Stimulated activated naive CD8-positive, alpha-beta T cell treated with anti-CD3 and anti-CD28 coated beads, Interleukin-15, amount 100 ng/mL, for 72 hours (primary cell): Measurements from ENCODE around the gene FOXC1.

ENCODE experiments used
- ATAC-seq: fragments of 150-1000 bp; cut with Tn5 transposase; 2 replicates; pipeline ENCODE4 v1.10.0; 2021; ENCODE audit warnings: mild to moderate bottlenecking, moderate library complexity
- DNase-seq, 2 donors: peaks; one replicate each; pipeline ENCODE4 v3.0.0; 2021 to 2022
- H3K27ac Mint-ChIP-seq, 2 donors: one replicate each; pipeline ENCODE4 v1.8.0; 2022; ENCODE audit warnings: mild to moderate bottlenecking in 2 of 2, mixed read lengths in 2 of 2, moderate library complexity in 2 of 2
- H3K27me3 Mint-ChIP-seq: one replicate; pipeline ENCODE4 v1.8.0; 2022; ENCODE audit warnings: mixed read lengths
- H3K4me1 Mint-ChIP-seq: one replicate; pipeline ENCODE4 v1.8.0; 2022; ENCODE audit warnings: mild to moderate bottlenecking, mixed read lengths
- H3K4me3 Mint-ChIP-seq, 2 donors: one replicate each; pipeline ENCODE4 v1.8.0; 2022; ENCODE audit warnings: mild to moderate bottlenecking in 2 of 2, mixed read lengths in 2 of 2, moderate library complexity in 1 of 2
- H3K9me3 Mint-ChIP-seq, 2 donors: one replicate each; pipeline ENCODE4 v1.8.0; 2022; ENCODE audit warnings: mixed read lengths in 2 of 2

Gene FOXC1

DNA sequence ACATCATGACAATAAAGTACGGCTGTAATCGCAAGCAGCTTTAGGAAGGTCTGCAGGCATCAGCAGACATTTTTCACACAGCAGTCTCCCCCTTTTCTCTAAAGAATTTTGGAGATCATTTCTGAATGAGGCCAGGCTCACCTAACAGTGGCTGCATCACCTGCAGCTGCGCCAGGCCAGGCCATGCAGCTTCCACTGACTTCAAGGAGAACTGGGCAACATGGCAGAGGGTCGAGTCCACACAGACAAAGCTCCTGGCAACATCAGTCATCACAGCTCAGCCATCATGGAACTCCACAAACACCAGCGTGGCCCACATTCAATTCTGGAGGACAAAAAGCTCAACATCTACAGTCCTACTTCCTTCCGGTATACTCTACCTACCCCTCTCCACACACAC lies 17.8 kb upstream of the FOXC1 start:
- Mint-ChIP-seq H3K27me3 (peaks cover 54% of the 10 kb centered on the region), H3K4me1 (peaks cover 8% of the 10 kb centered on the region), H3K27ac (no peak overlapping the region), H3K9me3 (no peaks in the 10 kb centered on the region), H3K4me3 (no peak overlapping the region)
- DNase-seq (no peak), ATAC-seq (no peak)

DNA sequence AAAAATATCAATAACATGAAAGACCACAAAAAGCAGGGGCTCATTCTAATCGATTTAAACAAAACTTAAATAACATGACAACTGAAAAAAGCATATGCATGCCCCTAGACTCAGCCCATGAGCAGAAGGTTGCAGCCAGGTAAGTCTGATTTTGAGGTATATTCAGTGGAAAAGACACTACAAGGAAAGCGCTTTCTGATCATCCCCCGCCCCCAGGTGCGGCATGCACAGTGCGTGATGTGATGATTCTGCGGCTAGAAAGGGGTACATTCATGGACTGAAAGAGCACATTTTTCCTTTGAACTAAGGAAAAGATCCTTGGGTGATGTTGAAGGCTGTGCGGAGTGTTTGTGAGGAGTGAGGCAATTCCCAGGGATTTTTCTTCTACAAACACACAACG lies 16.9 kb upstream of the FOXC1 start:
- no peaks in the 10 kb centered on the region for H3K9me3 Mint-ChIP-seq
- H3K4me1 Mint-ChIP-seq, result peaks cover 8% of the 10 kb centered on the region
- no peak for ATAC-seq
- no peak overlapping the region for H3K4me3 Mint-ChIP-seq
- peaks cover 64% of the 10 kb centered on the region for H3K27me3 Mint-ChIP-seq
- DNase-seq, result no peak
- no peak overlapping the region for H3K27ac Mint-ChIP-seq

DNA sequence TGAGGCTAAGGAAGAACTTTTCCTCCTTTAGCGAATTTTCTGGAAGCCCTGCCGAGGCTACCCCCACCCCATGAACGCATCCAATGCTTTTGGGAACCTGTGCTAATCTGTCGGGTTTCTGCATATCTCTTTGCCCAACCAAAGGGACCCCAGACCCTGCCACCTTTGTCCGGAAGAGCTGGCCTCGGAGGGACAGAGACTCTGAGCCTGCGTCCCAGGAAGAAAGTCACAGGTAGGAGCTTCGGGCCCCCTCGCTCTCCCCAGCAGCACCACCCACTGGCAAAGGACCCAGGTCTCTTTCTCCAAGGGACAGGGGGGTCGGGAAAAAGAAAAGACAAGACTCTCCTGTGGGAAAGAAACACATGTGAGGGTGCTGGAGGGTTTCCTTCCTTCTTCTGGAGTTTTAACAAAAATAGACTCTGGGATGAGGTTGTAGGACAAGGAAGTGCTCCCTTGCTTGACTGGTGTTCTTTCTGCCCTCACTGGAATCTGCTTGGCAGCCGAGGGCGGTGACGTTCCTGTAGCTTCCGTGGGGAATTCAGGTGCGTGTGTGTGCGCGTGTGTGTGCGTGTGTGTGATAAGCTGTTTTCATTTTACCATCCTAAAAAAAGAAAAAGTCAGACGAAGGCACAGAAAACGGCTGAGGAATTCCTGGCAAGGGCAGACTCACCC lies 16.3 kb upstream of the FOXC1 start:
- H3K27me3 Mint-ChIP-seq, result peaks cover 69% of the 10 kb centered on the region
- H3K4me3 Mint-ChIP-seq, result no peak overlapping the region
- ATAC-seq (no peak), DNase-seq (no peak)
- H3K27ac Mint-ChIP-seq, result no peak overlapping the region
- H3K9me3 Mint-ChIP-seq, result no peaks in the 10 kb centered on the region
- H3K4me1 Mint-ChIP-seq, result peaks cover 8% of the 10 kb centered on the region

DNA sequence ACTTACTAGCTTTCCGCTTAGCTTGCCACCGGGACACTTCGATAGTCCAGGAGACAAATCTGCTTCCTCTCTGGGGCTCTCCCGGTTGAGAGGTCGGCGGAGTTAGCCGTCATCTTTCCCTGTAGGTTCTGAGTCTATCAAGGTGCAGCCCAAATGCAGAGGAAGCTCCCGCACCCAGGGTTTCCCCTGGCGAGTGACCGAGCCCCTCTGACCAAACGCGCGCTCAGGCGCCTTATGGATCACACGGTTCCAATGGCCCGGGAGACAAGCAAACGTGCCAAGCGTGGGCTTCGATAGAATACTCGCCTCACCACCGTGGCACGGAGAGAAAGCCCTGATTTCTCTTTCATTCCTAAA lies 15.8 kb upstream of the FOXC1 start:
- Mint-ChIP-seq H3K9me3 (no peaks in the 10 kb centered on the region), H3K4me1 (peaks cover 8% of the 10 kb centered on the region), H3K27ac (no peak overlapping the region), H3K4me3 (no peak overlapping the region), H3K27me3 (peaks cover 74% of the 10 kb centered on the region)
- no peak for DNase-seq
- ATAC-seq, result no peak

DNA sequence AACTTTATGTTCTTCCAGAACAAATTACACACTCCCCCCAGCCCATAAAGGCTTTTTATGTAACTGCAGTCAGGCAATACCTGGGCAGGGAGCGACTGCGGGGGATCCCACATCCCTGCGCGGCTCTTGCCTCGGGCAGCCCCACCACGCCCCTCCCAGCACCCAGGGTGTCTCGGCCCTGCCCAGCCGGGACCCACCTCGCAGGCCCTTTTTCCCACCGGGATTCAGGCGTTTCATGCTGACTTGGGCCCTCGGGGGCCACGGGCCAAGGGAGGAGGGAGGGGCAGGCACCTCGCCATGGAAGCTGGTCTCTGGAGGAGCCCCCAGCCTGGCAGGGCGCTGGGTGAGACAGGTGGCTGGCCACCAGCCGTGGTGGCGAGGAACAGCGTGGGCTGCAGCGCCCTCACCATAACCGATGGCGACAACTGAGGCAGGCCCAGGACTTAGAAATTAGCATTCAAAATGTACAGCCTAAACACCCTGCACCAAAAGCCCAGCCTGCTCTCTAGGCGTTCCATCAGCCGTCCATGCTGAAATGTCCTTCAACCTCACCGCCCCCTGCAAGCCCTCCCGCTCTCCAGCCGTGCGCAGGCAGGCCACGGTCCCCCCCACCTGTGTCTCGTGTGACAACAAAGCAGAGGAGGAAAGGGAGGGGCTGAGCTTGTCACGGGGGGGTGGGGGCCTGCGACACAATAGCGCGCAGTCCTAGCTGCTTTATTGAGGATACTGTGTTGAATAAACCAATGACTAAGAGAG lies 15.1 kb upstream of the FOXC1 start:
- H3K4me3 Mint-ChIP-seq, result peak overlapping the region; percentile 8 to 15
- ATAC-seq, result peak; percentile 34
- no peak overlapping the region for H3K27ac Mint-ChIP-seq
- peaks cover 74% of the 10 kb centered on the region for H3K27me3 Mint-ChIP-seq
- no peak for DNase-seq
- H3K9me3 Mint-ChIP-seq, result no peaks in the 10 kb centered on the region
- H3K4me1 Mint-ChIP-seq, result peaks cover 8% of the 10 kb centered on the region

DNA sequence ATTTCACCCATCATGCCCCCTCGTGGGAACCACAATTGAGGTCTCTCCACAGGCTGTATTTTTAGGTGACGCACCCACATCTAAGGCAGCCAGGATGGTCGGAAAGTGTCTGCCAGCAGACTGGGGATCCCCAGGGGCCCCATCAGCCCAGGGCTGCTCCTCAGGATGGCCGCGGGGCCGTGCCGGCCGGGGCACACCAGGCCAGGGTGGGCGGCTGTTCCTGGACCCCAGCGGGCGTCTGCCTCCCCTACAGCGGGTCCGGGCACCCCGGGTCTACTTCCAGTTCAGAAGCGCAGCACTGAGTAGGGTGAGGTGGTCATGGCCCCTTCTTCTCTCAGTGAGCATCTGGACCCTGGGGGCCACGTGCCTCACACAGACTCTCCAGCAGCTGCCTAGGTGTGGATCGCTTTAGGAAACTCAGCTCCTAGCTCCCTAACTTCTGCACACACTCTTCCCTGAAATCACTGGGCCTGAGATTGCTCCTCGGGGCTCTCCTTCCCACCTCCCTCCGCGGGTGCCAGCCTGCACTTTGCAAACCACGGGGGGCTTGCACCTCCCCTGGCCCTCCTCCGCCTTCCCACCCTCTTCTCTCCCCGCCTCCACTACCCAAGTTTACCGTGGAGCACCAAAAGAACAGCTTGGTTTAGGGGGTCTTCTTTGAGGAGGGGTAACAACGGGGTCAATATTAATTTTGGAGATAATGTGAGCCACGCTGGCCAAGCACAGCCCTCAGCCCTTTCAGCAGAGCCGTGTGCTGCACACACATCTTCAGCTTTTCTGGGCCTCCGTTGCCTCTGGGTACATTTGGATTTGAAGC lies 14.2 kb upstream of the FOXC1 start:
- ATAC-seq, result peak; percentile 75
- Mint-ChIP-seq H3K4me3 (peak overlapping the region; percentile 8 to 15), H3K4me1 (peaks cover 8% of the 10 kb centered on the region), H3K27me3 (peaks cover 80% of the 10 kb centered on the region), H3K9me3 (no peaks in the 10 kb centered on the region), H3K27ac (no peak overlapping the region)
- peak in 1 of 2 donors; percentile 20 for DNase-seq

DNA sequence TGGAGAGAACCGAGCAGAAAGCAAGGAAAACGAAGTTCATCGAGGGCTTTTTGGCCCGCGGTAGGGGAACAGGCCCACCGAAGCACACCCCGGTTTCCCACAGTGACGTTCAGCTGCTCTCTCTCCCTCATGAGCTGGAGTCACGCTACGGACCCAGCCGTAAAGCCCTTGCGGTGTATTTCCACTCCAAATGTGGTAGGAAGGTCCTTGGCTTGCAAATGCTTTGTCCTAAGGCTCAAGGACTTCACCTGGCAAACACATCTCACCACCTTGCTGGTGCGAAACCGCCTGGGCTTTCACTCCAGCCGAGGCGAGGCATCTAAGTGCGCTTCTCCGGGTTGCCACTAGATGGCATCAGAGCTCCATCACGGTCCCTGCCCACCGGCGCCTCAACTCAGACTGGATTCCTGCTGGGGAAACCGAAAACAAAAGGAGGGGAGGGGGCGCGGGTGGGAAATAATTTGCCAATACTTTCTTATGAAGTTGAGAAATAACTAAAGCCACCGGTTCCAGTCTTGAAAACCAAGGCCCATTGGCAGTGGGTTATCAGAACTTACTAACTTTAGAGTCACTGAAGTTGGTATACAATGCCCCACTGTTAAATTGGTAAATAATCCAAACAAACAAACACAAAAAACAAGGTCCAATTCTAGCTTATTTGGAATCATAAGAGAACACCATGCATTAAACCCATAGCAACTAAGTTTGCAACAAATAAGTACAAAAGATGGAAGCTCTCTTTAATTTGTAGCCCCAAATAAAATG lies 13.4 kb upstream of the FOXC1 start:
- peak; percentile 65 for DNase-seq
- Mint-ChIP-seq H3K4me1 (peaks cover 8% of the 10 kb centered on the region), H3K4me3 (peak overlapping the region in 1 of 2 donors; percentile 36), H3K9me3 (no peaks in the 10 kb centered on the region), H3K27me3 (peaks cover 88% of the 10 kb centered on the region), H3K27ac (no peak overlapping the region)
- peak; percentile 67 for ATAC-seq

DNA sequence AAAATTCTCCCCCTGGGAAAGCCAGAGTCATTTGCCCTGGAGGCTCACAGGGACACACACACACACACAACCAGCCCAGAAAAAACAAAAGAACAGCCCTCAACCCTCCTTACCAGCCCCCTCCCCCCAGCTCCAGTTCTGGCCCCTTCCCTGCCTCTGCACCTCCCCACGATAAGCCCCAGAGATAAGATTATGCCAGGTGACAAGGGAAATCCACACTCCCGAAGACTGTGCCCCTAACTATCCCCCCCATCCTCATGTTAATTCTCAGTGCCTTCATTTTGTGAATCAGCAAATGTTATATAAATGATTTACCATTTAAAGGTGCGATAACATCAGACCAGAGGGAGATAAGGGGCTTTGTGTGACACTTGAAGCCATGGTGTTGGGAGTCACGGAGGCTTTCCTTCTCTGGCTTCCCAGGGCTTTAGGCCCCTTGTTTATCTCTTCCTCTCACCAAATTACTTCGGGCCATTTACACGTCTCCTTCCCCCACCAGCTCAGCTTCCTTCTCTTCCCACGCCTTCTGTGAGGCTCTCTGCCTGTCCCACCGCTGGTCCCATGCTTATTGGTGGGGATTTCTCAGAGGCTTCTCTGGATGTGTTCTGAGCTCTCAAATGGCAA lies 12.5 kb upstream of the FOXC1 start:
- H3K27ac Mint-ChIP-seq, result no peak overlapping the region
- no peak for DNase-seq
- H3K4me1 Mint-ChIP-seq, result peaks cover 8% of the 10 kb centered on the region
- no peak for ATAC-seq
- no peak overlapping the region for H3K4me3 Mint-ChIP-seq
- H3K27me3 Mint-ChIP-seq, result peaks cover 91% of the 10 kb centered on the region
- no peaks in the 10 kb centered on the region for H3K9me3 Mint-ChIP-seq

DNA sequence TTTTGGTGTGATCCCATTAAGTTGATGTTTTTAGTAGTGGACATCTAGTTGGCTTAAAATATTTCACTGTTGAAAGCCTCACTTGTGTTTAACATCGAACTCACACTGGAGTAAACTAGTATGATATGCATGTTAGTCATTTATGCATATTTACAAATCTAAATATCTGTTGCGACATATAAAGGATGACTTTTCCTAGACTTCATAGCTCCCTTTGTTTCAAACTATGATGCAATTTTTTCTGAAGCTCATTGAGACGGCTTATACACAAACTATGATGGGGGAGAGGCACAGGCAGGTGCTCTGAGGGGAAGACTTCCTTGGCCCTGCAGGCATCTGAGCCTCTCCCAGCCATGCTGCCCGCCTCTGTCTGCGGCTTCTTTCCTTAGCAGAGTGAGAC lies 11.8 kb upstream of the FOXC1 start:
- peaks cover 91% of the 10 kb centered on the region for H3K27me3 Mint-ChIP-seq
- H3K4me1 Mint-ChIP-seq, result peaks cover 8% of the 10 kb centered on the region
- H3K4me3 Mint-ChIP-seq, result no peak overlapping the region
- H3K9me3 Mint-ChIP-seq, result no peaks in the 10 kb centered on the region
- ATAC-seq (no peak), DNase-seq (no peak)
- no peak overlapping the region for H3K27ac Mint-ChIP-seq

DNA sequence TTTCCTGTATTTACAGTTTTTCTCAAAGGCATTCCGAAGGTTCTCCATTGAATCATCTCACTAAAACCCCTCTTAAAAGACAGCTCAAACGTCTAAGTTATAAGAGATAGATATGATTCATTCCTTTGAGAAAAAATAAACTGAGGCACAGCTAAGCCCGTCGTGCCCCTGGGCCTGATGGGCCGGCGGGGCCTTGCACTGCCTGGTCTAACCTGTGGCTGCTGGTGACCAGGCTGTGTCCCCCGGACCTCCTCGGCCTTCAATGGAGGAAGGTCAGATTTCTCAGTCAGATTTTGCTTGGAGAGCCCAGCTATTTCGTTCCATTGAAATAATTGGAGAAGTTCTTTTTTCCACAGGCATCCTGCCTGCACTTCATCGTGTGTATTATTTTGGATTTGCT lies 11.3 kb upstream of the FOXC1 start:
- ATAC-seq (no peak), DNase-seq (no peak)
- H3K27me3 Mint-ChIP-seq, result peaks cover 91% of the 10 kb centered on the region
- H3K4me3 Mint-ChIP-seq, result no peak overlapping the region
- H3K27ac Mint-ChIP-seq, result no peak overlapping the region
- no peaks in the 10 kb centered on the region for H3K9me3 Mint-ChIP-seq
- peaks cover 8% of the 10 kb centered on the region for H3K4me1 Mint-ChIP-seq

DNA sequence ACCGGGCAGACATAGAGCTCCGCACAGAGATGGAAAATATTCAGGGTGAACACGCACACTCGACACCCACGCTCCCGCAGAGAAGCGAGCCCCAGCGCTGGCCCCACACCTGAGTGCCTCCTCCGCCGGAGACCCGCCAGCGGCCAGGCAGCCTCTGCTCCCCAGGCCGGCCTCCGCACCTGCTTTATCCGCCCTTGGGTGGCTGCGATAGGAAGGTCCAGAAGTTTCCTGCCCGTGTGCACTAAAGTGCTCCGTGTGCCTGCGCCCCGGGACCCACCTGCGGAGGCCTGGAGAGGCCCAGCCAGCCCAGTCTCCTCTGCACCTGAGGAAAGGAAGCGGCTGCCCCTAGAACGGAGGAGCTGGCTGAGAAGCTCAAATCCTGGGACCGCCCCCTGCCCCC lies 10.8 kb upstream of the FOXC1 start:
- no peak for DNase-seq
- peaks cover 8% of the 10 kb centered on the region for H3K4me1 Mint-ChIP-seq
- ATAC-seq, result no peak
- H3K4me3 Mint-ChIP-seq, result no peak overlapping the region
- peaks cover 91% of the 10 kb centered on the region for H3K27me3 Mint-ChIP-seq
- no peak overlapping the region for H3K27ac Mint-ChIP-seq
- H3K9me3 Mint-ChIP-seq, result no peaks in the 10 kb centered on the region

DNA sequence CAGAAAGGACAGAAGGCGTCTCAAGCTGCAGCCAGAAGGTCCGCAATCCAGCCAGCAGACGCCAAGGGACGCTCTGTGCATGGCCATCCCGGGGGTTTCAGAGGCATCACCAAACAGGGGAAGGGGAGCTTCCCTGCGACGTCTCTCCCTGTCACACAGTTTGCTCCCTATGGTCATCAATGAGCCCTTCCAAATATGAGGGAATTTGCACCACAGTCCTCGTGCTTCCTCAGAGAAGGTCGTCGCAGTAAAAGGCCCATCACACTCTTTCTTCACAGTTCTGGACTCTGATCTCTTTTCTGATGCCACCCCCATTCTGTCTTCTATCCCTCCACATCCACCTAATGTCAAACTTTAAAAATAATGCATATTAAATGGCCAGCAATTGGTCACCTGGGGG lies 10.2 kb upstream of the FOXC1 start:
- no peak overlapping the region for H3K27ac Mint-ChIP-seq
- H3K27me3 Mint-ChIP-seq, result peaks cover 92% of the 10 kb centered on the region
- H3K4me3 Mint-ChIP-seq, result no peak overlapping the region
- DNase-seq, result no peak
- H3K4me1 Mint-ChIP-seq, result peaks cover 8% of the 10 kb centered on the region
- H3K9me3 Mint-ChIP-seq, result no peaks in the 10 kb centered on the region
- no peak for ATAC-seq

DNA sequence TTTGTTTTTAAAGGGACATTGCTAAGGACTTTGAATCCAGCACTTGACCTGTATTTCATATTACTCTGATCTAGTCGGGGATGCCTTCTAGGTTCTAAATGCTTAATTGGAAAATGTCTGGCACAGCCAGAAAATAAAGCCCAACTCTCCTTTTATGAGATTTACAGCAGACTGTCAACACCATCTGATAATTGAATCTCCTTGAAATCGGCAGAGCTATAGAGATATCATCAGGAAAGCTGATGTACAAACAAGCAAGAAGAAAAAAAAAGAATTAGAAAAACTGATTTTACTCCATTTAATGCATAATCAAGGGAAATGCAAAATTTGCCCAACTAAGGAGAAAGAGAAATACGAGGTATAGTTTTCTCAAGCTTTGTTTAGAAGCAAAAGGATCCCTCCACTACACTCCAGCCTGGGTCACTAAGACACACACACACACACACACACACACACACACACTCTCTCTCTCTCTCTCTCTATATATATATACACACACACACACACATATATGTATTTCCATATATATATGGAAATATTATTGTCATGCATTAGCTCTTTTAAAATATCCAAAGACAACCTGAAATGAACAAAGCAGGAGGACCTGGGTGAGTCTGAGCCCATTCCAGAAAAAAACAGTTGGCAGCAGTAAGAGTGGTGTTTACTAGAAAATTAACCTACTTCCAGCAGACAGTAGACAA lies 9.5 kb upstream of the FOXC1 start:
- no peak for ATAC-seq
- Mint-ChIP-seq H3K27ac (no peak overlapping the region), H3K4me3 (no peak overlapping the region), H3K4me1 (peaks cover 10% of the 10 kb centered on the region), H3K9me3 (no peaks in the 10 kb centered on the region), H3K27me3 (peaks cover 87% of the 10 kb centered on the region)
- DNase-seq, result no peak

DNA sequence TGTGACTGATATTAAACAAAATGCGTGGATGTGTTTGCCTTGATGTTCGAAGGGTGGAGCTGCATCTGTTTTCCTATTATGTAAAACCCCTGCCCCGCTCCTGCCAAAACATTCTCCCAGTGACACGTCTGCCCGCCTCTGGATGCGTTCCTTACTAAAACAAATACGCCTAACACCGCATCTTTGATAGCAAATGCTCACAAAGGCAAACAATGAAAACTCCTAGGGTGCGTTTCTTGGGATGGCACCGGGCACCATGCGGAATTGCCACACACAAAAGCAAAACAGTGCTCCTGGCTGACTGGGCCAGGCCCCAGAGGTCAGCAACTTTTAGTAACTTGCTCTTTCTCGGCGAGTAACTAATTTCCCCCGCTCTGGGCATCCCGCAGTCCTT lies 9.0 kb upstream of the FOXC1 start:
- H3K9me3 Mint-ChIP-seq, result no peaks in the 10 kb centered on the region
- no peak overlapping the region for H3K27ac Mint-ChIP-seq
- peaks cover 91% of the 10 kb centered on the region for H3K27me3 Mint-ChIP-seq
- no peak overlapping the region for H3K4me3 Mint-ChIP-seq
- DNase-seq (no peak), ATAC-seq (no peak)
- peaks cover 14% of the 10 kb centered on the region for H3K4me1 Mint-ChIP-seq
